ENCODE results near the gene CDK3.

DNA sequence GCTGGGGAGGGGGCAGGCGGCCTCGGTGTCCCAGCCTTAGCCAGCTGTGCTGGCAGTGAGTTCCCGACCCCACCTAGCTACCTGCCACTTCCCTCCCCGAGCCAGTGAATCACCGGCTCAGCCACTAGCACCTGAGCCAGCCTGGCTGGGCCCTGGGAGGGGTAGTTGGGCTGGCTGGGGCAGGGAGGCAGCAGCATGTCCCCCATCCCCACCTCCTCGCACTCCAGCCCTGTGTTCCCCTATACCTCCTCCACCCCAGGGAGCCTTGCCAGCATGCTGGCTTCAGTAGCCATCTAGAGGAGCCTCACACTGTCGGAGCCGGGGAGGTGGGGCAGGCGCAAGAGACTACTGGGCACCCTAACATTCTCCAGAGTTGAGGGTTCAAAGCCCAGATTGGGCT is 23.7 kb downstream of the CDK3 start:
- TF ChIP-seq, protein P1, sequence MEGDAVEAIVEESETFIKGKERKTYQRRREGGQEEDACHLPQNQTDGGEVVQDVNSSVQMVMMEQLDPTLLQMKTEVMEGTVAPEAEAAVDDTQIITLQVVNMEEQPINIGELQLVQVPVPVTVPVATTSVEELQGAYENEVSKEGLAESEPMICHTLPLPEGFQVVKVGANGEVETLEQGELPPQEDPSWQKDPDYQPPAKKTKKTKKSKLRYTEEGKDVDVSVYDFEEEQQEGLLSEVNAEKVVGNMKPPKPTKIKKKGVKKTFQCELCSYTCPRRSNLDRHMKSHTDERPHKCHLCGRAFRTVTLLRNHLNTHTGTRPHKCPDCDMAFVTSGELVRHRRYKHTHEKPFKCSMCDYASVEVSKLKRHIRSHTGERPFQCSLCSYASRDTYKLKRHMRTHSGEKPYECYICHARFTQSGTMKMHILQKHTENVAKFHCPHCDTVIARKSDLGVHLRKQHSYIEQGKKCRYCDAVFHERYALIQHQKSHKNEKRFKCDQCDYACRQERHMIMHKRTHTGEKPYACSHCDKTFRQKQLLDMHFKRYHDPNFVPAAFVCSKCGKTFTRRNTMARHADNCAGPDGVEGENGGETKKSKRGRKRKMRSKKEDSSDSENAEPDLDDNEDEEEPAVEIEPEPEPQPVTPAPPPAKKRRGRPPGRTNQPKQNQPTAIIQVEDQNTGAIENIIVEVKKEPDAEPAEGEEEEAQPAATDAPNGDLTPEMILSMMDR (IDR thresholded peaks at IDR 0.05): no peak
- no peak for TF ChIP-seq POLR2A (IDR thresholded peaks at IDR 0.05)

Measured in esophagus squamous epithelium (tissue), 4 donors.